H1 (cell line): ENCODE data around the gene PNPLA1. TPM values are rescaled to one million over a fixed set of nuclear protein-coding genes. Genes with fewer than 3 reads are reported as not detected.

Experiments
- CHD2 ChIP-seq: IDR thresholded peaks from 2 replicates; pipeline ENCODE4 v1.6.1; 2012; ENCODE audit warnings: low read length, improper control_type of control experiment
- CHD7 ChIP-seq: fragments of 300-600 bp; sonication (generic); IDR thresholded peaks from 2 replicates; pipeline ENCODE4 v1.7.1; 2012; ENCODE audit warnings: low read length, moderate library complexity, mild to moderate bottlenecking, inconsistent platforms; ENCODE audit not compliant: insufficient replicate concordance
- EZH2 ChIP-seq: fragments of 200-600 bp; sonication (generic); IDR thresholded peaks from 2 replicates; pipeline ENCODE4 v1.7.1; 2012; ENCODE audit warnings: low read depth, mild to moderate bottlenecking, moderate library complexity, low read length, inconsistent platforms; ENCODE audit not compliant: severe bottlenecking
- FOSL1 ChIP-seq: IDR thresholded peaks from 2 replicates; pipeline ENCODE4 v1.6.1; 2011; ENCODE audit warnings: mild to moderate bottlenecking, low read depth, low read length, moderate library complexity; ENCODE audit not compliant: insufficient read depth
- GTF2F1 ChIP-seq: IDR thresholded peaks from 2 replicates; pipeline ENCODE4 v1.6.1; 2012; ENCODE audit warnings: low read depth, low read length, improper control_type of control experiment, borderline replicate concordance
- HDAC2 ChIP-seq, 2 experiments: fragments of 300-600 bp in 1 of 2; sonication (generic) in 1 of 2; IDR thresholded peaks; 2 replicates each; pipeline ENCODE4 v1.6.1; 2011 to 2012; ENCODE audit warnings: low read depth in 2 of 2, low read length in 2 of 2, mild to moderate bottlenecking in 2 of 2, moderate library complexity in 2 of 2, borderline replicate concordance in 1 of 2, inconsistent platforms in 1 of 2
- PHF8 ChIP-seq: fragments of 200-600 bp; sonication (generic); conservative IDR thresholded peaks from 2 replicates; pipeline ENCODE4 v1.7.1; 2012; ENCODE audit warnings: low read depth, mild to moderate bottlenecking, inconsistent platforms, low read length, moderate library complexity
- POLR2AphosphoS5 ChIP-seq: IDR thresholded peaks from 2 replicates; pipeline ENCODE4 v1.6.1; 2011; ENCODE audit warnings: low read depth, low read length
- SRF ChIP-seq: IDR thresholded peaks from 2 replicates; pipeline ENCODE4 v1.6.1; 2011; ENCODE audit warnings: mild to moderate bottlenecking, low read depth, low read length, moderate library complexity
- TBP ChIP-seq: IDR thresholded peaks from 2 replicates; pipeline ENCODE4 v1.6.1; 2011; ENCODE audit warnings: low read depth, low read length, improper control_type of control experiment
- polyA plus RNA-seq, 7 experiments: library from polyadenylated mRNA; depleted of rRNA in 3 of 7; stranded (reverse) in 5 of 7; unstranded in 2 of 7; fragments of >200 nt in 5 of 7; fragments of 200-250 nt in 2 of 7; gene quantifications; 1 replicate in 5 of 7; 2 replicates in 1 of 7; 4 replicates in 1 of 7; pipeline versions ENCODE4 v1.2.1 to v1.2.3, GENCODE V29; 2011 to 2013; ENCODE audit warnings: missing spikeins in 2 of 7, mixed read lengths in 2 of 7
- total RNA-seq: library from RNA; stranded (reverse); fragmentation: NEBNext Ultra II Directional; extraction: Animal tissue kit (Norgen Biotek cat#: 25700); gene quantifications from 2 replicates; pipeline ENCODE4 v1.2.1, GENCODE V29; 2021
- TF ChIP-seq, protein P1 (sequence below): IDR thresholded peaks from 2 replicates; pipeline ENCODE4 v1.6.1; 2012; ENCODE audit warnings: inconsistent platforms

PNPLA1 gene
- total and polyA plus RNA-seq, 2 of the 8 experiments (the other 6 are each of a cell fraction or from before 2014, with no cell fraction given): not detected

DNA sequence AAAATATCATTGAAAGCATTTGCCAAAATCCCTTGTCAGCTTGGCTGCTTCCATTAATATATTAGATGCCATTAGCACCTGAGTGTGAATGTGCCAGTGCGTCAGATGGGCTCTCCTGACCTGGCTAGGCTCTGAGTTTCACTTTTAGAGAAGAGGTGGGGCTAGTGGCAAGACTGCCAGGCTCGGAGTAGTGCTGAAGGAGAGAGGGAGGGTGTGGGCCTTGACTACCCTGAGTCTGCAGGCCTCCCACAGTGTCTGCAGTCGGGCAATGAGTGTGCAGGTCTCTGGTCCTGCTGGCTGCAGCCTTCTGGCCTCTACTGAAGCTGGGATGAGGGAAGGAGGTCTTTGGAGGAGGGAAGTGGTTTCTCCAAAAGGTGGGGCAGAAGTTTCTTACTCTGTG is 34.6 kb upstream of the PNPLA1 start (continued):
- TF ChIP-seq CHD7 (no peak), GTF2F1 (no peak), CHD2 (no peak), EZH2 (no peak), SRF (no peak), TBP (no peak), PHF8 (no peak), HDAC2 (IDR thresholded peaks at IDR 0.05; ENCODE audit: borderline replicate concordance in 1 of 2, low read depth in 2 of 2, low read length in 2 of 2) (no peak), POLR2AphosphoS5 (no peak), FOSL1 (no peak)
- TF ChIP-seq, protein P1, sequence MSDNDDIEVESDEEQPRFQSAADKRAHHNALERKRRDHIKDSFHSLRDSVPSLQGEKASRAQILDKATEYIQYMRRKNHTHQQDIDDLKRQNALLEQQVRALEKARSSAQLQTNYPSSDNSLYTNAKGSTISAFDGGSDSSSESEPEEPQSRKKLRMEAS: no peak
